ENCODE results near the gene TYROBP.
"Not testable (repeated sequence)": the region's sequence is repeated elsewhere in the genome, so short reads cannot be mapped to it uniquely, and the experiment has no call there.

Gene TYROBP

GRCh38 chr19:35895911-35896642 lies 12.0 kb downstream of the TYROBP start:
- H3K27ac ChIP-seq: no peak overlapping the region
- H2AFZ ChIP-seq (ENCODE audit: low read depth): no peak overlapping the region
- no peak for TF ChIP-seq CTCF (conservative IDR thresholded peaks at IDR 0.05; ENCODE audit: low read depth, low read length)
- H3K4me2 ChIP-seq: no peak overlapping the region
- 0 out of 2 replicates have a peak, but pooled peaks cover 11% of the 10 kb centered on the region for H3K79me2 ChIP-seq (ENCODE audit: insufficient read depth, low read depth)
- no peak overlapping the region for H3K9ac ChIP-seq
- H3K27me3 ChIP-seq (ENCODE audit: insufficient read depth, low read depth): no peaks in the 10 kb centered on the region
- no peaks in the 10 kb centered on the region for H3K36me3 ChIP-seq (ENCODE audit: insufficient read depth)
- no peaks in the 10 kb centered on the region for H4K20me1 ChIP-seq (ENCODE audit: insufficient read depth)
- H3K4me1 ChIP-seq (ENCODE audit: low read depth, poor library complexity, severe bottlenecking): peaks cover 3% of the 10 kb centered on the region
- no peak overlapping the region for H3K4me3 ChIP-seq (IDR thresholded peaks at IDR 0.05; ENCODE audit: insufficient read depth, low read depth, low read length)

GRCh38 chr19:35894342-35894741 lies 13.8 kb downstream of the TYROBP start:
- H3K9ac ChIP-seq: no peak overlapping the region
- no peaks in the 10 kb centered on the region for H3K27me3 ChIP-seq (ENCODE audit: insufficient read depth, low read depth)
- H3K36me3 ChIP-seq (ENCODE audit: insufficient read depth): no peaks in the 10 kb centered on the region
- no peak overlapping the region for H3K4me3 ChIP-seq (IDR thresholded peaks at IDR 0.05; ENCODE audit: insufficient read depth, low read depth, low read length)
- H3K4me2 ChIP-seq: no peak overlapping the region
- H3K79me2 ChIP-seq (ENCODE audit: insufficient read depth, low read depth): 0 out of 2 replicates have a peak, but pooled peaks cover 9% of the 10 kb centered on the region
- no peak overlapping the region for H2AFZ ChIP-seq (ENCODE audit: low read depth)
- no peak overlapping the region for H3K27ac ChIP-seq
- TF ChIP-seq CTCF (conservative IDR thresholded peaks at IDR 0.05; ENCODE audit: low read depth, low read length): no peak
- no peaks in the 10 kb centered on the region for H3K4me1 ChIP-seq (ENCODE audit: low read depth, poor library complexity, severe bottlenecking)
- H4K20me1 ChIP-seq (ENCODE audit: insufficient read depth): no peaks in the 10 kb centered on the region

GRCh38 chr19:35891819-35892218 lies 16.3 kb downstream of the TYROBP start:
- not testable (repeated sequence) for H3K4me3 ChIP-seq (IDR thresholded peaks at IDR 0.05; ENCODE audit: insufficient read depth, low read depth, low read length); H3K27me3 ChIP-seq (ENCODE audit: insufficient read depth, low read depth); H4K20me1 ChIP-seq (ENCODE audit: insufficient read depth); H2AFZ ChIP-seq (ENCODE audit: low read depth); H3K4me2 ChIP-seq; H3K27ac ChIP-seq; H3K36me3 ChIP-seq (ENCODE audit: insufficient read depth); H3K4me1 ChIP-seq (ENCODE audit: low read depth, poor library complexity, severe bottlenecking); H3K9ac ChIP-seq; H3K79me2 ChIP-seq (ENCODE audit: insufficient read depth, low read depth)

GRCh38 chr19:35890113-35890650 lies 17.9 kb downstream of the TYROBP start:
- H3K36me3 ChIP-seq (ENCODE audit: insufficient read depth): no peaks in the 10 kb centered on the region
- H3K79me2 ChIP-seq (ENCODE audit: insufficient read depth, low read depth): no peaks in the 10 kb centered on the region

More at GRCh38 chr19:35890113-35890650, 17.9 kb downstream of the TYROBP start:
- Histone ChIP-seq H2AFZ (ENCODE audit: low read depth) (no peak overlapping the region), H4K20me1 (ENCODE audit: insufficient read depth) (no peaks in the 10 kb centered on the region), H3K4me2 (no peak overlapping the region), H3K27me3 (ENCODE audit: insufficient read depth, low read depth) (no peaks in the 10 kb centered on the region), H3K27ac (no peak overlapping the region), H3K9ac (no peak overlapping the region), H3K4me3 (IDR thresholded peaks at IDR 0.05; ENCODE audit: insufficient read depth, low read depth, low read length) (no peak overlapping the region), H3K4me1 (ENCODE audit: low read depth, poor library complexity, severe bottlenecking) (no peaks in the 10 kb centered on the region)
- TF ChIP-seq CTCF (conservative IDR thresholded peaks at IDR 0.05; ENCODE audit: low read depth, low read length): no peak
